Endothelial cell of coronary artery (primary cell): Measurements from ENCODE around the gene DLAT. TPM values are rescaled to one million over a fixed set of nuclear protein-coding genes. Genes with fewer than 3 reads are reported as not detected.

Source experiments
- total RNA-seq: library from RNA; depleted of rRNA; stranded (reverse); fragments of >200 nt; gene quantifications from 2 replicates; pipeline ENCODE4 v1.2.3, GENCODE V29; 2014

DLAT gene
- total RNA-seq = 30.9 and 34.5 TPM in 2 replicates

GRCh38 chr11:112024773-112025678 is at the start of gene DLAT:
Gene DLAT, plus strand, starts transcription at chr11:112025408. Its CDS starts 65 bp downstream, at chr11:112025473.

GRCh38 chr11:112073941-112074811 is 49.0 kb downstream of the DLAT start, which contains the start of the genes NKAPD1 and PIH1D2:
Gene NKAPD1, plus strand, starts transcription at chr11:112074299. Its CDS starts 1,276 bp downstream, at chr11:112075575.
Gene PIH1D2, minus strand, starts transcription at chr11:112074017. Its CDS starts 843 bp downstream, at chr11:112073174.

GRCh38 chr11:112086422-112087191 is 61.4 kb downstream of the DLAT start, which contains the start of the genes SDHD and TIMM8B:
Gene SDHD, plus strand, starts transcription at chr11:112086873. Its CDS starts 35 bp downstream, at chr11:112086908.
Gene TIMM8B, minus strand, starts transcription at chr11:112086756. Its CDS starts 33 bp downstream, at chr11:112086723.

Other genes with a start within 250 kb of the DLAT start
- gene ALG9, start 153.8 kb upstream of the DLAT start, total RNA-seq = 22.7 and 24.2 TPM in 2 replicates
- gene FDXACB1, start 146.2 kb upstream of the DLAT start, total RNA-seq = 2.2 and 2.5 TPM in 2 replicates
- 3.9 and 5.1 TPM in 2 replicates for gene CFAP68, start 145.9 kb upstream of the DLAT start, total RNA-seq
- 0.18 and 5.7 TPM in 2 replicates for gene CRYAB, start 113.6 kb upstream of the DLAT start, total RNA-seq
- 0.28 TPM in 1 of 2 replicates, not detected in the other for gene HSPB2, start 112.7 kb upstream of the DLAT start, total RNA-seq
- gene C11orf52, start 106.5 kb upstream of the DLAT start, total RNA-seq = 0.09 TPM in 1 of 2 replicates, not detected in the other
- 19.4 and 22.6 TPM in 2 replicates for gene DIXDC1, start 88.1 kb upstream of the DLAT start, total RNA-seq
- 0.38 and 1.2 TPM in 2 replicates for gene PIH1D2, start 48.6 kb downstream of the DLAT start, total RNA-seq
- 17.4 and 21.4 TPM in 2 replicates for gene NKAPD1, start 48.9 kb downstream of the DLAT start, total RNA-seq
- gene TIMM8B, start 61.3 kb downstream of the DLAT start, total RNA-seq = 78.3 and 127 TPM in 2 replicates
- 117 and 119 TPM in 2 replicates for gene SDHD, start 61.5 kb downstream of the DLAT start, total RNA-seq
- gene IL18, start 138.7 kb downstream of the DLAT start, total RNA-seq = 5.5 TPM in 1 of 2 replicates, not detected in the other
- gene TEX12, start 142.0 kb downstream of the DLAT start, total RNA-seq = 0.09 TPM in 1 of 2 replicates, not detected in the other
- 0.72 and 1.5 TPM in 2 replicates for gene BCO2, start 150.1 kb downstream of the DLAT start, total RNA-seq
- 29.6 and 35.3 TPM in 2 replicates for gene PTS, start 201.0 kb downstream of the DLAT start, total RNA-seq
- not detected in 2 replicates for gene PLET1, start 235.5 kb downstream of the DLAT start, total RNA-seq